Ovary (tissue), 9 donors: ENCODE results near the gene ZSCAN25. TPM values are rescaled to one million over a fixed set of nuclear protein-coding genes. Genes with fewer than 3 reads are reported as not detected.

ENCODE experiments used
- DNase-seq, 5 donors: peaks; one replicate each; pipeline ENCODE4 v3.0.0-alpha.2; 2019 to 2020
- H3K27ac ChIP-seq, 2 donors: fragments of 200-600 bp; one replicate each; pipeline versions ENCODE4 v1.5.1 to v1.8.0; 2019 to 2022
- H3K27me3 ChIP-seq: fragments of 200-600 bp; one replicate; pipeline ENCODE4 v1.8.0; 2022
- H3K36me3 ChIP-seq: fragments of 200-600 bp; sonication (generic); one replicate; pipeline ENCODE4 v1.5.1; 2019
- H3K4me1 ChIP-seq: one replicate; pipeline ENCODE4 v1.8.1; 2013; ENCODE audit warnings: mild to moderate bottlenecking, moderate library complexity; ENCODE audit not compliant: insufficient read depth
- H3K4me3 ChIP-seq: fragments of 200-600 bp; sonication (generic); one replicate; pipeline ENCODE4 v1.5.1; 2017
- H3K9me3 ChIP-seq, 2 donors: fragments of 200-600 bp in 1 of 2; sonication (generic) in 1 of 2; one replicate each; pipeline versions ENCODE4 v1.5.1 to v1.8.1; 2013 to 2019; ENCODE audit warnings: mild to moderate bottlenecking in 1 of 2, moderate library complexity in 1 of 2
- EP300 ChIP-seq: sonication (generic); formaldehyde crosslinking; IDR thresholded peaks from one replicate; pipeline ENCODE4 v1.6.1; 2017; ENCODE audit warnings: antibody characterized with exemption
- POLR2A ChIP-seq: fragments of 450-650 bp; IDR thresholded peaks from one replicate; pipeline ENCODE4 v1.6.1; 2017; ENCODE audit warnings: antibody characterized with exemption, mild to moderate bottlenecking, moderate library complexity
- WGBS, 3 donors: extraction: QIAGEN DNeasy Blood & Tissue Kit in 1 of 3; methylation state at CpG; one replicate each; pipeline versions ENCODE4 v1.1.5 to v1.1.7; 2013 to 2017; 5-methylcytosine and 5-hydroxymethylcytosine counted together
- intact Hi-C, 4 donors: fragments of 100-400 bp; cut with DNase I; formaldehyde crosslinking; loops; one replicate each; pipeline versions ENCODE4 v1.11.0 to v1.15.1; 2022 to 2023
- polyA plus RNA-seq, 2 donors: library from polyadenylated mRNA; stranded (reverse); fragments of 200-250 nt in 1 of 2; fragments of 350-450 nt in 1 of 2; fragmentation: Illumina TruSeq in 1 of 2; extraction: RNeasy Lipid Tissue Mini Kit (QIAGEN cat#74804) in 1 of 2; gene quantifications; one replicate each; pipeline ENCODE4 v1.2.3, GENCODE V29; 2013 to 2014
- total RNA-seq, 7 donors: library from RNA; depleted of rRNA in 2 of 7; stranded (reverse); fragments of >200 nt in 2 of 7; fragmentation: NEBNext Ultra II Directional in 3 of 7; extraction: Animal tissue kit (Norgen Biotek cat#: 25700) in 3 of 7; gene quantifications; one replicate each; pipeline versions ENCODE4 v1.1.0 to v1.2.4, GENCODE V29; 2016 to 2023
- TF ChIP-seq, protein P1 (sequence below), 3 donors: fragments of 450-650 bp in 2 of 3; fragments of 200-600 bp in 1 of 3; IDR thresholded peaks; one replicate each; pipeline versions ENCODE4 v1.5.1 to v1.8.0; 2016 to 2022; ENCODE audit warnings: antibody characterized with exemption in 3 of 3, mild to moderate bottlenecking in 1 of 3
- donor health status: DM: no; HTN: no; CAD: no; lungs with moderate emphysema.
- donor health status: DM: no; HTN: no; CAD: no.
- donor health status: Bipolar disorder and iron deficiency.
- donor health status: DM: yes; HTN: yes; CAD: no.
- donor health status: DM: no; HTN: no; CAD: no.
- donor health status: DM: yes; HTN: yes; CAD: no.

The ZSCAN25 gene
- total and polyA plus RNA-seq, 9 donors, result 9.8 to 21.1 (median 17.3) TPM

GRCh38 chr7:99623091-99623693, 6.4 kb downstream of the ZSCAN25 start:
- intact Hi-C loops, result loop anchor here in 2 of 4 donors (10.0 kb wide), 3 partner anchors 68 to 282 kb away; partner anchors contain the start of genes FAM200A (in 1 of the 2) and ZNF655 (in 1 of the 2)
- WGBS, 3 donors, result 76 to 87% (median 82%) methylated on average over 7 of the region's 7 CpGs
- DNase-seq, result no peak
- H3K9me3 ChIP-seq, result no peaks in the 10 kb centered on the region
- H3K27ac ChIP-seq, result no peak overlapping the region
- H3K27me3 ChIP-seq, result no peaks in the 10 kb centered on the region
- no peak for TF ChIP-seq EP300
- TF ChIP-seq, protein P1, sequence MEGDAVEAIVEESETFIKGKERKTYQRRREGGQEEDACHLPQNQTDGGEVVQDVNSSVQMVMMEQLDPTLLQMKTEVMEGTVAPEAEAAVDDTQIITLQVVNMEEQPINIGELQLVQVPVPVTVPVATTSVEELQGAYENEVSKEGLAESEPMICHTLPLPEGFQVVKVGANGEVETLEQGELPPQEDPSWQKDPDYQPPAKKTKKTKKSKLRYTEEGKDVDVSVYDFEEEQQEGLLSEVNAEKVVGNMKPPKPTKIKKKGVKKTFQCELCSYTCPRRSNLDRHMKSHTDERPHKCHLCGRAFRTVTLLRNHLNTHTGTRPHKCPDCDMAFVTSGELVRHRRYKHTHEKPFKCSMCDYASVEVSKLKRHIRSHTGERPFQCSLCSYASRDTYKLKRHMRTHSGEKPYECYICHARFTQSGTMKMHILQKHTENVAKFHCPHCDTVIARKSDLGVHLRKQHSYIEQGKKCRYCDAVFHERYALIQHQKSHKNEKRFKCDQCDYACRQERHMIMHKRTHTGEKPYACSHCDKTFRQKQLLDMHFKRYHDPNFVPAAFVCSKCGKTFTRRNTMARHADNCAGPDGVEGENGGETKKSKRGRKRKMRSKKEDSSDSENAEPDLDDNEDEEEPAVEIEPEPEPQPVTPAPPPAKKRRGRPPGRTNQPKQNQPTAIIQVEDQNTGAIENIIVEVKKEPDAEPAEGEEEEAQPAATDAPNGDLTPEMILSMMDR (IDR thresholded peaks at IDR 0.05), result no peak
- TF ChIP-seq POLR2A, result no peak
- H3K4me3 ChIP-seq, result no peak overlapping the region
- H3K4me1 ChIP-seq, result no peaks in the 10 kb centered on the region
- H3K36me3 ChIP-seq, result no peaks in the 10 kb centered on the region

- Histone ChIP-seq H3K27me3 (no peaks in the 10 kb centered on the region), H3K27ac (no peak overlapping the region), H3K4me1 (no peaks in the 10 kb centered on the region), H3K4me3 (no peak overlapping the region), H3K36me3 (no peaks in the 10 kb centered on the region), H3K9me3 (no peaks in the 10 kb centered on the region)
- intact Hi-C loops, result loop anchor here in 2 of 4 donors (10.0 kb wide), 3 partner anchors 69 to 281 kb away; partner anchors contain the start of genes FAM200A (in 1 of the 2) and ZNF655 (in 1 of the 2)
- 89 to 90% (median 90%) methylated on average over 9 of the region's 9 CpGs for WGBS, 3 donors
- TF ChIP-seq EP300 (no peak), POLR2A (no peak)
- TF ChIP-seq, protein P1 (IDR thresholded peaks at IDR 0.05), result no peak
- no peak for DNase-seq
These were observed 7.1 kb downstream of the ZSCAN25 start for GRCh38 chr7:99623702-99624447.

DNA sequence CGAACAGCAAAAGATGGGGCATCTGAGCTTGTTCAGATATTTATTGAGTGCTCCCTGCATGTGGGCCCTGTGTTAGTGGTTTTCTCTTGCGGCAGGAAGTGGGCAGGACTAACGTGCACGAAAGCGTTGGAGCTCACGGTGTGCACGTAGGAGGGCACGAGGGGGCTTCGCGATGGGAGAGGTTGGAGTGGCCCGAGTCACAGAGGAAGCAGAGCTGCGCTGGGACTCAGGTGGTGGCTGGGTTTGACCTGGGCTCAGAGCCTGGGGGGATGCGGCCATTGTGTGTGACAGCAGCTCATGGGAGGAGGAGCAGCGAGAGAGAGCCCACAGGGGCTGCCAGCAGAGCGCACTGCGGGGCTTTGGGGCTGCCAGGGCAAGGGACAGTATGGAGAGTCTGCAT, 7.7 kb downstream of the ZSCAN25 start:
- Histone ChIP-seq H3K27ac (no peak overlapping the region), H3K27me3 (no peaks in the 10 kb centered on the region), H3K4me1 (no peaks in the 10 kb centered on the region), H3K9me3 (no peaks in the 10 kb centered on the region), H3K4me3 (no peak overlapping the region), H3K36me3 (no peaks in the 10 kb centered on the region)
- intact Hi-C loops, result loop anchor here in 2 of 4 donors (10.0 kb wide), 3 partner anchors 70 to 280 kb away; partner anchors contain the start of genes FAM200A (in 1 of the 2) and ZNF655 (in 1 of the 2)
- WGBS, 3 donors, result 90 to 91% (median 91%) methylated on average over 16 of the region's 16 CpGs
- no peak for DNase-seq
- TF ChIP-seq, protein P1 (IDR thresholded peaks at IDR 0.05), result no peak
- TF ChIP-seq EP300, result no peak
- no peak for TF ChIP-seq POLR2A

GRCh38 chr7:99625321-99625720, 8.6 kb downstream of the ZSCAN25 start:
- DNase-seq, result no peak
- Histone ChIP-seq H3K27ac (no peak overlapping the region), H3K36me3 (no peaks in the 10 kb centered on the region), H3K9me3 (no peaks in the 10 kb centered on the region), H3K4me1 (no peaks in the 10 kb centered on the region), H3K4me3 (no peak overlapping the region), H3K27me3 (no peaks in the 10 kb centered on the region)
- TF ChIP-seq POLR2A, result no peak
- TF ChIP-seq, protein P1 (IDR thresholded peaks at IDR 0.05), result no peak
- no peak for TF ChIP-seq EP300
- 77 to 82% (median 79%) methylated on average over 5 of the region's 5 CpGs for WGBS, 3 donors
- intact Hi-C loops, result loop anchor here in 2 of 4 donors (10.0 kb wide), 3 partner anchors 71 to 279 kb away; partner anchors contain the start of genes FAM200A (in 1 of the 2) and ZNF655 (in 1 of the 2)
